Hepatocyte (in vitro differentiated cells): ENCODE results near the gene AFF2. TPM values are rescaled to one million over a fixed set of nuclear protein-coding genes. Genes with fewer than 3 reads are reported as not detected.

Source experiments
- DNase-seq: peaks from one replicate; pipeline ENCODE4 v3.0.0-alpha.2; 2016; ENCODE audit warnings: low spot score
- H2AFZ ChIP-seq: fragments of 200-600 bp; sonication (generic); 2 replicates; pipeline ENCODE4 v1.6.0; 2016; ENCODE audit warnings: antibody characterized with exemption, mild to moderate bottlenecking
- H3K27ac ChIP-seq: fragments of 200-600 bp; sonication (generic); 2 replicates; pipeline ENCODE4 v1.5.1; 2016; ENCODE audit warnings: mild to moderate bottlenecking
- H3K27me3 ChIP-seq: fragments of 200-600 bp; sonication (generic); 2 replicates; pipeline ENCODE4 v1.6.1; 2016
- H3K36me3 ChIP-seq: fragments of 200-600 bp; sonication (generic); replicated peaks from 2 replicates; pipeline ENCODE4 v1.5.1; 2016; ENCODE audit warnings: low read depth; ENCODE audit not compliant: insufficient read depth
- H3K4me1 ChIP-seq: fragments of 200-600 bp; sonication (generic); 2 replicates; pipeline ENCODE4 v1.5.1; 2016; ENCODE audit warnings: mild to moderate bottlenecking, moderate library complexity; ENCODE audit not compliant: insufficient read depth
- H3K4me2 ChIP-seq: fragments of 200-600 bp; sonication (generic); 2 replicates; pipeline ENCODE4 v1.6.0; 2016
- H3K4me3 ChIP-seq: fragments of 200-600 bp; sonication (generic); 2 replicates; pipeline ENCODE4 v1.5.1; 2016; ENCODE audit warnings: mild to moderate bottlenecking
- H3K79me2 ChIP-seq: fragments of 200-600 bp; sonication (generic); 2 replicates; pipeline ENCODE4 v1.6.0; 2017; ENCODE audit warnings: mild to moderate bottlenecking
- H3K9me2 ChIP-seq: fragments of 200-600 bp; sonication (generic); replicated peaks from 2 replicates; pipeline ENCODE4 v1.6.0; 2017; ENCODE audit warnings: mild to moderate bottlenecking; ENCODE audit not compliant: insufficient read depth
- H3K9me3 ChIP-seq: fragments of 200-600 bp; sonication (generic); 2 replicates; pipeline ENCODE4 v1.5.1; 2016; ENCODE audit warnings: low read depth, mild to moderate bottlenecking
- H4K20me1 ChIP-seq: fragments of 200-600 bp; sonication (generic); 2 replicates; pipeline ENCODE4 v1.6.0; 2016; ENCODE audit warnings: mild to moderate bottlenecking; ENCODE audit not compliant: insufficient read depth, poor library complexity, severe bottlenecking
- EZH2 ChIP-seq: fragments of 200-600 bp; sonication (generic); IDR thresholded peaks from 2 replicates; pipeline ENCODE4 v1.6.1; 2016; ENCODE audit warnings: antibody characterized with exemption, mild to moderate bottlenecking, borderline replicate concordance
- EZH2phosphoT487 ChIP-seq: fragments of 200-600 bp; sonication (generic); IDR thresholded peaks from one replicate; pipeline ENCODE4 v1.6.1; 2018; ENCODE audit warnings: antibody characterized with exemption, mild to moderate bottlenecking, low read depth, moderate library complexity; ENCODE audit not compliant: unreplicated experiment, severe bottlenecking
- WGBS: methylation state at CpG from one replicate; pipeline ENCODE4 v1.1.6; 2016; ENCODE audit warnings: low lambda C conversion rate; ENCODE audit errors: missing lambda C conversion rate; 5-methylcytosine and 5-hydroxymethylcytosine counted together
- polyA plus RNA-seq: library from polyadenylated mRNA; unstranded; fragments of >200 nt; fragmentation: Nextera tagmentation; extraction: Ambion mirVana; gene quantifications from 2 replicates; pipeline ENCODE4 v1.2.1, GENCODE V29; 2016
- total RNA-seq: library from RNA; depleted of rRNA; stranded (reverse); fragments of >200 nt; gene quantifications from 2 replicates; pipeline ENCODE4 v1.2.3, GENCODE V29; 2014
- TF ChIP-seq, protein P1 (sequence below): fragments of 200-600 bp; sonication (generic); IDR thresholded peaks from 2 replicates; pipeline ENCODE4 v1.5.1; 2016; ENCODE audit warnings: antibody characterized with exemption, mild to moderate bottlenecking; ENCODE audit not compliant: poor library complexity

The AFF2 gene
- total and polyA plus RNA-seq, 2 experiments from 2014 or later, result 2.1 to 6.5 TPM

DNA sequence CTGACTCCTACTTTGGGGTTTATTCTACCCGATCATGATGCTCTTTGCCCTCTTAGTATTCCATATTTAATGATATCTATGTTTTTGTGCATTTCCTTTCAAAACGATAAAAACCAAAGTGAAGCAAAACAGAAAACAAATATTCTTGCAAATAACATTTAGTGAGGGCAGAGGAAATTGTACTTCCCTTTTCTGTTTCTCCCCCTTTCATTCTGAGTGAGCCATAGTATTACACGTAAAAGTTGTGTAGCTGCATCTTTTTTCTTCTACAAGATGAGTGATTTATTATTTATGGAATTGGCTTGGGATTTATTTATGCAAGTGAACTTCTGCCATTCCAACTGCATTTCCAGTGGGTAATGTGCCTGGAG is 109.9 kb downstream of the AFF2 start:
- no peak for DNase-seq
- Histone ChIP-seq H3K9me3 (no peaks in the 10 kb centered on the region), H3K27ac (no peak overlapping the region), H3K79me2 (no peaks in the 10 kb centered on the region), H3K4me1 (no peaks in the 10 kb centered on the region), H3K4me3 (no peak overlapping the region), H3K27me3 (no peaks in the 10 kb centered on the region), H4K20me1 (no peaks in the 10 kb centered on the region), H2AFZ (no peak overlapping the region), H3K36me3 (no peaks in the 10 kb centered on the region), H3K4me2 (no peak overlapping the region), H3K9me2 (no peaks in the 10 kb centered on the region)
- 80% methylated on average over 3 of the region's 3 CpGs for WGBS
- TF ChIP-seq EZH2 (no peak), EZH2phosphoT487 (no peak)
- TF ChIP-seq, protein P1, sequence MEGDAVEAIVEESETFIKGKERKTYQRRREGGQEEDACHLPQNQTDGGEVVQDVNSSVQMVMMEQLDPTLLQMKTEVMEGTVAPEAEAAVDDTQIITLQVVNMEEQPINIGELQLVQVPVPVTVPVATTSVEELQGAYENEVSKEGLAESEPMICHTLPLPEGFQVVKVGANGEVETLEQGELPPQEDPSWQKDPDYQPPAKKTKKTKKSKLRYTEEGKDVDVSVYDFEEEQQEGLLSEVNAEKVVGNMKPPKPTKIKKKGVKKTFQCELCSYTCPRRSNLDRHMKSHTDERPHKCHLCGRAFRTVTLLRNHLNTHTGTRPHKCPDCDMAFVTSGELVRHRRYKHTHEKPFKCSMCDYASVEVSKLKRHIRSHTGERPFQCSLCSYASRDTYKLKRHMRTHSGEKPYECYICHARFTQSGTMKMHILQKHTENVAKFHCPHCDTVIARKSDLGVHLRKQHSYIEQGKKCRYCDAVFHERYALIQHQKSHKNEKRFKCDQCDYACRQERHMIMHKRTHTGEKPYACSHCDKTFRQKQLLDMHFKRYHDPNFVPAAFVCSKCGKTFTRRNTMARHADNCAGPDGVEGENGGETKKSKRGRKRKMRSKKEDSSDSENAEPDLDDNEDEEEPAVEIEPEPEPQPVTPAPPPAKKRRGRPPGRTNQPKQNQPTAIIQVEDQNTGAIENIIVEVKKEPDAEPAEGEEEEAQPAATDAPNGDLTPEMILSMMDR, result no peak

DNA sequence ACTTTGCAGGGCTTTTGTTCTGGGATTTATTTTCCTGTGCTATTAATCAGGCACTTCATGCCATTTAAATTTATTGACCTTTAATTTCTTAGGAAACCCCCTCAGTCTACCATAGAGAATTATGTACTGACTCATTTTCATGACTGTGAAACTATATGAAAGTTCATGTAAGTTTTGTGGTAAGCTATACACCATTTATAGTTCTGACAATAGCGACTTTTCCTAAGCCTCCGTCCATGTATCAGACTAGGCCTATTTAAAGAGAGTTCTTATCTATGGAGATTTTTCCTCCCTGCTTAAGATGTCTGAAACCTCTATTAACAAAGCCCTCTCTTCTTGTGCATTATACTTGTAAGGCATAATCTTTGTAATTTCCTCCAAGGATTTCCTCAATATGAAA is 111.6 kb downstream of the AFF2 start:
- H3K4me1 ChIP-seq, result no peaks in the 10 kb centered on the region
- H2AFZ ChIP-seq, result no peak overlapping the region
- no peaks in the 10 kb centered on the region for H3K9me2 ChIP-seq
- H4K20me1 ChIP-seq, result no peaks in the 10 kb centered on the region
- H3K4me3 ChIP-seq, result no peak overlapping the region
- no peaks in the 10 kb centered on the region for H3K79me2 ChIP-seq
- H3K9me3 ChIP-seq, result no peaks in the 10 kb centered on the region
- TF ChIP-seq EZH2 (no peak), EZH2phosphoT487 (no peak)
- TF ChIP-seq, protein P1, result no peak
- WGBS, result 62% methylated on average over 2 of the region's 2 CpGs
- H3K27ac ChIP-seq, result no peak overlapping the region
- H3K27me3 ChIP-seq, result no peaks in the 10 kb centered on the region
- H3K36me3 ChIP-seq, result no peaks in the 10 kb centered on the region
- no peak overlapping the region for H3K4me2 ChIP-seq
- no peak for DNase-seq

DNA sequence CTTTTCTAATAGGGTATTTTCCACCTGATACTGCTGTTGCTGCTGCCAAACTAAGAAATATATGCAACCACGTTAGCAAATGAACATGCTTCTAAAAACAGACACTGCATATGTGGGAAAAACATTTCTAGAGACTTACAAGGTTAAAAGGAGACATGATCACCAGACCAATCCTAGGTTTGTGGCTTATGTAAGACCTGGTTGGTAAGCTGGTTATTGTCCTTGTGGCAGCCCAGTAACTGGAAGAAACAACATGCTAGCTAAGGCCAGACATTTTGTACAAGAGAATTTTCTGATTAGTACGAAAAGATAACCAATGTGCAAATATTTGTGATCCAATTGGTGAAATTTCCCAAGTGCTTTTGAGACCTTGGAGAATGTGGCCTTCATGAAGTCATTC is 112.0 kb downstream of the AFF2 start:
- 43% methylated on average over 2 of the region's 2 CpGs for WGBS

More for the DNA sequence above, 112.0 kb downstream of the AFF2 start:
- no peak overlapping the region for H3K4me2 ChIP-seq
- H3K4me1 ChIP-seq, result no peaks in the 10 kb centered on the region
- no peak for TF ChIP-seq EZH2
- TF ChIP-seq, protein P1, result no peak
- TF ChIP-seq EZH2phosphoT487, result no peak
- H4K20me1 ChIP-seq, result no peaks in the 10 kb centered on the region
- H3K4me3 ChIP-seq, result no peak overlapping the region
- H3K9me3 ChIP-seq, result no peaks in the 10 kb centered on the region
- H3K79me2 ChIP-seq, result no peaks in the 10 kb centered on the region
- no peaks in the 10 kb centered on the region for H3K9me2 ChIP-seq
- no peaks in the 10 kb centered on the region for H3K36me3 ChIP-seq
- no peak overlapping the region for H2AFZ ChIP-seq
- no peak overlapping the region for H3K27ac ChIP-seq
- DNase-seq, result no peak
- H3K27me3 ChIP-seq, result no peaks in the 10 kb centered on the region
